Hematopoietic multipotent progenitor cell treated with erythropoietin and hydrocortisone succinate and interleukin-3 and kit ligand, for 4 days (in vitro differentiated cells): Measurements from ENCODE around the gene KRTAP4-1.
"Not testable (repeated sequence)": the region's sequence is repeated elsewhere in the genome, so short reads cannot be mapped to it uniquely, and the experiment has no call there.

ENCODE experiments used
- DNase-seq: peaks from one replicate; pipeline ENCODE4 v3.0.0-alpha.2; 2015

Gene KRTAP4-1

GRCh38 chr17:41168121-41168520 lies 16.6 kb downstream of the KRTAP4-1 start, which contains the start of gene KRTAP4-3:
KRTAP4-3 (minus strand) TSS chr17:41168221; CDS start chr17:41168172, 49 bp downstream.
- no peak for DNase-seq

GRCh38 chr17:41167561-41167960 lies 17.1 kb downstream of the KRTAP4-1 start:
- DNase-seq, result no peak

GRCh38 chr17:41163828-41164227 lies 20.9 kb downstream of the KRTAP4-1 start:
- no peak for DNase-seq

- DNase-seq, result no peak
Measured at GRCh38 chr17:41160648-41161047, 24.1 kb downstream of the KRTAP4-1 start, which contains the start of gene KRTAP4-4. KRTAP4-4 (minus strand) TSS chr17:41160748; CDS start chr17:41160691, 57 bp downstream.

GRCh38 chr17:41160190-41160589 lies 24.5 kb downstream of the KRTAP4-1 start:
- DNase-seq, result not testable (repeated sequence)

- DNase-seq, result peak; percentile 78
Measured at GRCh38 chr17:41153856-41154255, 30.9 kb downstream of the KRTAP4-1 start.

GRCh38 chr17:41151525-41151924 lies 33.2 kb downstream of the KRTAP4-1 start:
- no peak for DNase-seq

- no peak for DNase-seq
Measured at GRCh38 chr17:41150026-41150425, 34.7 kb downstream of the KRTAP4-1 start.

GRCh38 chr17:41149652-41149985 lies 35.1 kb downstream of the KRTAP4-1 start, which contains the start of gene KRTAP4-5:
KRTAP4-5 (minus strand) TSS chr17:41149825; CDS start chr17:41149767, 58 bp downstream.
- no peak for DNase-seq

GRCh38 chr17:41148971-41149651 lies 35.6 kb downstream of the KRTAP4-1 start:
- DNase-seq, result not testable (repeated sequence)

GRCh38 chr17:41147531-41148204 lies 37.0 kb downstream of the KRTAP4-1 start:
- no peak for DNase-seq

- DNase-seq, result no peak
Measured at GRCh38 chr17:41145261-41145660, 39.5 kb downstream of the KRTAP4-1 start.

GRCh38 chr17:41144846-41145245 lies 39.9 kb downstream of the KRTAP4-1 start:
- DNase-seq, result no peak

- no peak for DNase-seq
Measured at GRCh38 chr17:41141361-41141760, 43.4 kb downstream of the KRTAP4-1 start.

GRCh38 chr17:41140360-41141131 lies 44.2 kb downstream of the KRTAP4-1 start, which contains the start of gene KRTAP4-6:
KRTAP4-6 (minus strand) TSS chr17:41140544; CDS start chr17:41140487, 57 bp downstream.
- DNase-seq, result no peak

GRCh38 chr17:41139865-41140264 lies 44.8 kb downstream of the KRTAP4-1 start:
- DNase-seq, result not testable (repeated sequence)
